ENCODE measurements around the gene TEX52. TPM values are rescaled to one million over a fixed set of nuclear protein-coding genes. Genes with fewer than 3 reads are reported as not detected.

The TEX52 gene
- total and polyA plus RNA-seq, 2 experiments from 2014 or later = not detected

DNA sequence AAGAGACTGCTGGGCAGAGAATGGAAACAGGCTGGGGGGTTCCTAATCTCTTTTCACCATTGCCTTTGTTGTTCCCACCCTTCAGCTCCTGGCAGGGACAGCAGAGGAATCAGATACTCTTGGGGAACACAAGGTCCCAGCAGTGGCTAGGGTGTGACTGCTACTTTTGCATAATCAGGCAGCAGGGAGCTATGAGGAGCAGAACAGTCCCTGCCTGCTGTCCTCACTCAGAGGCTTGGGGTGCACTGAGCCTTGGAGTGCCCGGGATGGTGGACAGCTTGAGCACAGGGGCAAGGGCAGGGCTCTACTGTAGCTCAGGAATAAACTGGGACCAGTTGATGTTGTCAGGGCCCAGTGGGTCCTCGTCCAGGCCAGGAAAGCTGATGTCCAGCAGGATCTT lies 1.5 kb upstream of the TEX52 start:
- Mint-ChIP-seq H3K4me1 (peaks cover 18% of the 10 kb centered on the region), H3K4me3 (no peak overlapping the region), H3K27ac (no peak overlapping the region), H3K36me3 (ENCODE audit: low read depth) (peaks cover 51% of the 10 kb centered on the region), H3K9me3 (no peaks in the 10 kb centered on the region), H3K27me3 (ENCODE audit: insufficient read depth, low read depth, poor library complexity) (peaks cover 26% of the 10 kb centered on the region)
- no peak for TF ChIP-seq NANOG (IDR thresholded peaks at IDR 0.05; ENCODE audit: borderline replicate concordance)
- no peak for DNase-seq (ENCODE audit: low spot score)
- 0 out of 2 replicates have a peak, but pooled peaks cover 7% of the 10 kb centered on the region for H3F3A ChIP-seq (replicated peaks; ENCODE audit: low read depth)
- no peak overlapping the region for H3K4me3 ChIP-seq
- H3K27me3 ChIP-seq (ENCODE audit: insufficient read depth) = no peaks in the 10 kb centered on the region
- peaks cover 22% of the 10 kb centered on the region for H3K36me3 ChIP-seq (ENCODE audit: insufficient read depth)
- H4K20me1 ChIP-seq (replicated peaks; ENCODE audit: insufficient read depth) = peaks cover 9% of the 10 kb centered on the region; the same call in 1 of the 2 replicates
- no peak overlapping the region for H3K4me2 ChIP-seq
- H2AFZ ChIP-seq = no peak overlapping the region
- no peak overlapping the region for H3K27ac ChIP-seq (ENCODE audit: low read depth)
- H3K9me2 ChIP-seq (ENCODE audit: insufficient read depth) = no peaks in the 10 kb centered on the region
- no peak for ATAC-seq
- peaks cover 8% of the 10 kb centered on the region; the same call in 1 of the 2 replicates for H3K4me1 ChIP-seq (ENCODE audit: insufficient read depth)
- no peaks in the 10 kb centered on the region for H3K79me2 ChIP-seq (replicated peaks; ENCODE audit: insufficient read depth)

DNA sequence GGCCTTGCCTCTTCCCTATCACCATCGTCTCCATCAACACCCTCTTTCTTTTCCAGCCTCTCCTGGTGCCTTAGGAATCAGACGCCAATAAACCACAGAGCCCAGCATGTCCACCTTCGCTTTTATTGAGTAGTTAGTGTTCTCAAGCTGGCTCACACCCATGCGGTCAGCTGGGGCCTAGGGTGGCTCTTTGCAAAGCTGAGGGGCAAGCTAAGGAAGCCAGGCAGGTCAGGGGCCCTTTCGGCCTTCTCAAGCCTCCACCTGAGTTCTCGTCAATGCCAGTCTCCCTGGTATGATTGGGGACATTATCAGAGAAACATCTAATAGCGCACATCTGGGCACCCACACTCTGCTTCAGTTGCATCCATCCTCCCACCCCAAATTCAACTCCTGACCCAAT lies 737 bp upstream of the TEX52 start:
- Histone ChIP-seq H4K20me1 (replicated peaks; ENCODE audit: insufficient read depth) (peaks cover 9% of the 10 kb centered on the region; the same call in 1 of the 2 replicates), H3K9me2 (ENCODE audit: insufficient read depth) (no peaks in the 10 kb centered on the region), H3K36me3 (ENCODE audit: insufficient read depth) (peaks cover 22% of the 10 kb centered on the region), H3K27me3 (ENCODE audit: insufficient read depth) (no peaks in the 10 kb centered on the region), H3K27ac (ENCODE audit: low read depth) (no peak overlapping the region), H3F3A (replicated peaks; ENCODE audit: low read depth) (0 out of 2 replicates have a peak, but pooled peaks cover 7% of the 10 kb centered on the region), H3K79me2 (replicated peaks; ENCODE audit: insufficient read depth) (no peaks in the 10 kb centered on the region), H3K4me1 (ENCODE audit: insufficient read depth) (peaks cover 8% of the 10 kb centered on the region; the same call in 1 of the 2 replicates), H3K4me2 (no peak overlapping the region), H2AFZ (no peak overlapping the region), H3K4me3 (no peak overlapping the region)
- DNase-seq (ENCODE audit: low spot score) = no peak
- no peak for TF ChIP-seq NANOG (IDR thresholded peaks at IDR 0.05; ENCODE audit: borderline replicate concordance)
- H3K4me1 Mint-ChIP-seq = peaks cover 18% of the 10 kb centered on the region
- H3K36me3 Mint-ChIP-seq (ENCODE audit: low read depth) = peaks cover 44% of the 10 kb centered on the region
- H3K9me3 Mint-ChIP-seq = no peaks in the 10 kb centered on the region
- H3K27me3 Mint-ChIP-seq (ENCODE audit: insufficient read depth, low read depth, poor library complexity) = peaks cover 26% of the 10 kb centered on the region
- ATAC-seq = no peak
- no peak overlapping the region; the same call in 1 of the 2 replicates for H3K27ac Mint-ChIP-seq
- no peak overlapping the region for H3K4me3 Mint-ChIP-seq

DNA sequence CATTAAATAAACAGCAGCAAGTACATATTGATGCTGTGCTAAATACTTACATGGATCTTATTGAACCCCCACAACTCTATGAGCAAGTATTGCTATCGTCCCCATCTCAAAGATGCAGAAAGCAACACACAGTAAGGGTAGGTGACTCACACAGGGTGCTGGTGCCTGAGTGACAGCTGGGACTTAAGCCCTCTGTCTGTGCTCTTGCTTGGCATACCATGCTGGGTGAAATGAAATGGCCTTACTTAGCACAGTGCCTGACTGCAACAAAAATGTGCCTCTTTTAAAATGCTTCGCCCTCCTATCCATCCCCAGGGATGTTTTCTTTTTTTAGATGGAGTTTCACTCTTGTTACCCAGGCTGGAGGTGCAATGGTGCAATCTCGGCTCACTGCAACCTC lies 788 bp downstream of the TEX52 start:
- peaks cover 18% of the 10 kb centered on the region; the same call in 1 of the 2 replicates for H3K36me3 ChIP-seq (ENCODE audit: insufficient read depth)
- 0 out of 2 replicates have a peak, but pooled peaks cover 7% of the 10 kb centered on the region for H3F3A ChIP-seq (replicated peaks; ENCODE audit: low read depth)
- no peaks in the 10 kb centered on the region for H3K79me2 ChIP-seq (replicated peaks; ENCODE audit: insufficient read depth)
- no peaks in the 10 kb centered on the region for H3K9me3 Mint-ChIP-seq
- H4K20me1 ChIP-seq (replicated peaks; ENCODE audit: insufficient read depth) = peaks cover 9% of the 10 kb centered on the region; the same call in 1 of the 2 replicates
- no peaks in the 10 kb centered on the region for H3K27me3 ChIP-seq (ENCODE audit: insufficient read depth)
- H3K27me3 Mint-ChIP-seq (ENCODE audit: insufficient read depth, low read depth, poor library complexity) = peaks cover 26% of the 10 kb centered on the region
- no peak for ATAC-seq
- TF ChIP-seq, protein P1, sequence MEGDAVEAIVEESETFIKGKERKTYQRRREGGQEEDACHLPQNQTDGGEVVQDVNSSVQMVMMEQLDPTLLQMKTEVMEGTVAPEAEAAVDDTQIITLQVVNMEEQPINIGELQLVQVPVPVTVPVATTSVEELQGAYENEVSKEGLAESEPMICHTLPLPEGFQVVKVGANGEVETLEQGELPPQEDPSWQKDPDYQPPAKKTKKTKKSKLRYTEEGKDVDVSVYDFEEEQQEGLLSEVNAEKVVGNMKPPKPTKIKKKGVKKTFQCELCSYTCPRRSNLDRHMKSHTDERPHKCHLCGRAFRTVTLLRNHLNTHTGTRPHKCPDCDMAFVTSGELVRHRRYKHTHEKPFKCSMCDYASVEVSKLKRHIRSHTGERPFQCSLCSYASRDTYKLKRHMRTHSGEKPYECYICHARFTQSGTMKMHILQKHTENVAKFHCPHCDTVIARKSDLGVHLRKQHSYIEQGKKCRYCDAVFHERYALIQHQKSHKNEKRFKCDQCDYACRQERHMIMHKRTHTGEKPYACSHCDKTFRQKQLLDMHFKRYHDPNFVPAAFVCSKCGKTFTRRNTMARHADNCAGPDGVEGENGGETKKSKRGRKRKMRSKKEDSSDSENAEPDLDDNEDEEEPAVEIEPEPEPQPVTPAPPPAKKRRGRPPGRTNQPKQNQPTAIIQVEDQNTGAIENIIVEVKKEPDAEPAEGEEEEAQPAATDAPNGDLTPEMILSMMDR (conservative IDR thresholded peaks at IDR 0.05; ENCODE audit: low read depth in 2 of 2) = no peak
- TF ChIP-seq ZNF331 (CRISPR knock-in tag; IDR thresholded peaks at IDR 0.05; ENCODE audit: low read depth) = no peak
- TF ChIP-seq JUNB (IDR thresholded peaks at IDR 0.05; ENCODE audit: unreplicated experiment) = no peak
- TF ChIP-seq POLR2AphosphoS5 (IDR thresholded peaks at IDR 0.05; ENCODE audit: low read depth) = no peak
- no peak for TF ChIP-seq NANOG (IDR thresholded peaks at IDR 0.05; ENCODE audit: borderline replicate concordance)
- H3K4me1 Mint-ChIP-seq = peaks cover 18% of the 10 kb centered on the region
- no peak overlapping the region for H3K4me3 ChIP-seq
- H3K27ac ChIP-seq (ENCODE audit: low read depth) = no peak overlapping the region
- H3K4me1 ChIP-seq (ENCODE audit: insufficient read depth) = peaks cover 8% of the 10 kb centered on the region; the same call in 1 of the 2 replicates
- no peak overlapping the region for H3K4me2 ChIP-seq
- H3K36me3 Mint-ChIP-seq (ENCODE audit: low read depth) = peaks cover 32% of the 10 kb centered on the region
- H2AFZ ChIP-seq = no peak overlapping the region
- H3K4me3 Mint-ChIP-seq = no peak overlapping the region
- DNase-seq (ENCODE audit: low spot score) = peak; percentile 22
- H3K27ac Mint-ChIP-seq = no peak overlapping the region
- H3K9me2 ChIP-seq (ENCODE audit: insufficient read depth) = no peaks in the 10 kb centered on the region

Data from GM23338 (cell line).